GDM1 (cell line): Measurements from ENCODE around the gene H6PD.
A peak's percentile ranks its signal among the peaks of the same experiment; 100 is the strongest.

Source experiments
- DNase-seq: peaks from one replicate; lab custom pipeline; 2025; lab: John Stamatoyannopoulos, UW

The H6PD gene

DNA sequence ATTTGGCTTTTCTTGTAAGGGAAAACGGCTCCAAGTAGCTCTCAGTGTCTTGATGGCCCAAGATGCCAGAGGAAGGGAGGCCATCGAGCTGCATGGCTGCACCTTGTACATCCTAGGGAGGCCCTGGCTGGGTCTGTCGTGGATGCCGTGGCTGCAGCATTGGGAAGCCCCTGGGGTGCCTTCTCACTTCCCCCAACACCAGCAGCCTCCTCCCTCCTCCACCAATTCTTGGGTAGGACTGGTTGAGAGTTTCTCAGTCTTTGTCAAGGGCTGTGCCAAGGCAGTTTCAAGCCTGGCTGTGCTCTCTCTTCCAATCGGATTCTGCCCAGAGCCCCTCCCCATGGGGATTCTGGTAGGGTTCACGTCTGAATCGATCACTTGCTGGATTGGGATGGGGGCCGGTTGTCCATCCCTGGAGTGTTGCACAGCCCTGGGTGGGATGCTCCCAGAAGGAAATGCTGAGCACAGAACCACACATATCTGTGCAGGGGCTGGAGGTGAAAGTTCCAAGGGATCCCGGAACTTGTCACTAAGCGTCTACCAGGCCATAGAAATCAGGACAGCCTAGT, 44.1 kb downstream of the H6PD start:
- no peak for DNase-seq

DNA sequence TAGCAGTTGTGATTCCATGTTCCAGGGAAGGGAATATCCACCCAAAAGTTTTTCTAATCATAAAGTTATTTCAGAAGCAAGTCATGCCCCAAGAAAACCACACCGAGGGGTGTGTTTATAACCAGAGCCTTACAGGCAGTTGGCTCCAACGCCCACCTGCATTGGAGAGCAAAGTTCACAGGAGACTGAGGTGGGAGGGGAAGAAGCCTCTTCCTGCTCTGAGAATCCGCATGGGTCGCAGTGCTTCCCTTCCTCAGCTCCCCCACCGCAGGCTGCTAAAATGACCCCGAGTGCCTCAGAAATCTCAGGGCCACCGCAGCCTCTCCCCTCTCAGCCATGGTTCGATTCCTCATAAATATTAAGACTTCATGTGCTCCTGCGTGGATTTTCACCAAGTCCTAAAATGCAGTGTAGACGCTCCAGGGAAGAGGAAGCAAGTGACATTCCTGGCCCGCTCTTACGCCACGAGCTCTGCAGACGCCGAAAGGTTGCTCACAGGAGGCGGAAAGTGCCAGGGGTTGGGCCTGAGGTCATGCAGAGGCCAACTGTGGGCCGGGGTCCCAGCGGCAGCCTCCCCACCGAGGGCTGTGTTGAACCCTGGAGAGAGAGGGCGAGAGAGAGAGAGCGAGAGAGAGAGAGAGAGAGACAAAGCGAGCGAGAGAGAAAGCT, 44.7 kb downstream of the H6PD start:
- no peak for DNase-seq

DNA sequence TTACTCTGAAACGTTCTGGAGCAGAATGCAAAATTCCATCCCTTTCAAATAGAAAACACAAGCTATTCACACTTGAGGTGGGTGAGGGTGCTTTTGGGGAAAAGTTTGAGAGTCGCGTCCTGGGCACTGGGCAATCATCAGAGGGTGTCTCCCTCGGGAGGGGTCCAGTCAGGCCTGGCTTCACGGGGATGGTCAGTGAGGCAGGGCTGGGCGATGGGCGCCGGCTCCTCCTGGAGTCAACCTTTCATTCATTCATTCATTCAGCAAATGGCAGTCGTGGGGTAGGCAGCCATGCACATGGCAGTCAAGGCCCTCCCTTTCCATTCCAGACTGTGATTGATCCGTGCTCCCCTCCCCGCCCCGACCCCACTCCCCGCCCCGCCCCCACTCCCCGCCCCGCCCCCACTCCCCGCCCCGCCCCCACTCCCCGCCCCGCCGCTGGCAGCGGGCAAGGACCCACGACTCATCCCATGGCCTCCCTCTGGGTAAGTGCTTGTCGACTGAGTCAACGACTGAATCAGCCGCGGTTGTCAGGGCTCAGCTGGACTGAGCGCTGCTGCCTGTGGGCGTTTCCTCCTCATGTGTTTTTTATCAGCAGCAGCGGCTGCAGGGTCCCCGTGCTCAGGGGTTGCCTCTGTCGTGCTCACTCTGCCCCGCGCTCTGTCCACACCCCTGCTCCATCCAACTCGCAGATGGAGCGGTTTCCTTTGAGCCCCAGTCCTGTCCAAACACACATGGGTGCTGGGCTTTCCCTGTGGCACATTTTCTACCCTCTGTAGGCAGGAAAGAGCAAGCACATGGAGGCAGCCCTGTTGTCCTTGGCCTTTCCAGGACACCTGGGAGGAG, 45.7 kb downstream of the H6PD start:
- no peak for DNase-seq

DNA sequence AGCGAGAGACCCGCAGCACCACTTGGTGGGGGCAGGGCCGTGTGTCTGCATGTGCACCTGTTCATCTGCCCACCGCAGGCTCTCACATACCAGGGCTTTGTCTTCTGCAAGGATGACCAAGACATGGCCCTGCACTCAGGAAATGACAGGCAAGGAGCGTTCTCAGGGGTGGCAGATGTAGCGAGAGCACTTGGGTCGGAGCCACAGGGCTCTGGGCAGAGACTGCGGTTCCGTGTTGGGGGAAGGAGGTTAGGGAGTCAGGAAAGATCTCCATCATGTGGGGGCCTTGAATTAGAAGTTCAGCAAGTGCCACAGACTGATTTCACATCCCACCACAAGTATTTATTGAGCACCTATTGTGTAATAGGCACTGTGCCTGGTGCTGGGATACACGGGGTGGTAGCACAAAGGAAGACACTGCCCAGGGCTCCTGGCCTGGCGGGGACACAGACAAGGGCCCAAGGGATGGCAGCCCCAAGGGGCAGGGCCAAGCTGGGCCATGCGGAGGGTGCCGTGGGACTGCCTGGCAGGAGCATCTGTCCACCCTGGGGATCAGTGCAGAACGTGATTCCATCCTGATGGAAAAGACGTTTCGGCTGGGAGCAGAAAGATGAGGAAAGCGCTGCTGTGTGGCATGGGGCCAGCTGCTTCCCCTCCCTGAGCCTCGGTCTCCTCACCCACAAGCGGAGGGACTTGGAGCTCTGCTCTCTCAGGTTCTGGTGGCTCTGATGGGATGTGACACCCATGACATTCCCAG, 46.7 kb downstream of the H6PD start:
- DNase-seq: no peak

DNA sequence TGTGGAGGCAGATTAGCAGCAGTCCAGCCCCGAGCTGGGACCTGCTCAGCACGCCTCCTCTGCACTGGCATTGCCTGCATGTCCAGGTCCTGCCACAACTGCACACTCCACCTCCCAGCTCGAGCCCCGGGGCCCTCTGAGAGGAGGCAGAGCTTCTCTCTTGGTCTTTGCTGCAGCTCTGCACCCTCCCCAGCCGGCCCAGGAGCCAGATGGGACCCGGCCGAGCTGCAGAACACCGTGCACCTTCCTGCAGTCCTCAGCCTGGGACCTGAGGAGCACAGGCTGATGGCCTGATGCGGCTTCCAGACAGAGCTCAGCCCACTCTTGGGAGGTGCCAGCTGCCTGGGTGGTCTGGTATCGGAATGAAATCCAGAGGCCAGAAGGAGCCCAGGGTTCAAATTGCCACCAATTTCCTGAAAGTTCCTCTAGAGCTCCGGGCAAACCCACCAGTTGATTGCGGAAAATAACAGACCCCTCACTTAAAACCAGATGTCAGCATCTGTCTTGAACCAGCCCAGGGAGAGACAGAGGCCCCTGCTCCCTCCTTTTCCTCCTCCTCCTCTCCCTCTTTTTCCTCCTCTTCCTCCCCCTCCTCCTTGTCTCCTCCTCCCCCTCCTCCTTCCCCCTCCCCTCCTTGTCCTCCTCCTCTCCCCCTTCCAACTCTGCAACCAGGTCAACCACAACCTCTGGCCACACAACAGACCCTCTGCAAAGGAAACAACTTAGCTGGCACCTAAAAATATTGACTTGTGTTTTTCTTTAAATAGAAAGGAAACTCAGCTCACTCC, 47.5 kb downstream of the H6PD start:
- no peak for DNase-seq

DNA sequence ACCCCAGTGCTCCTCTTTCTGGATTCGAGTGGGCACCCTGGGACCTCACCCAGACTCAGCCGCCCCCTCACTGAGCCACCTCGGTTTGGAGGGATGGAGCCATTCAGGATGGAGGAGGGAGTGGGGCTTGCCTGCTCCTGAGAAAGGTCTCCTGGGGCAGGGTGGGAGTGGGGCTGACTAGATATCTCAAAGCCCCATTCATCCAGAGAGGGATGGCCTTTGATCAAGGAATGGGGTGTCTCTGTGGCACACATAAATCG, 48.1 kb downstream of the H6PD start:
- no peak for DNase-seq

DNA sequence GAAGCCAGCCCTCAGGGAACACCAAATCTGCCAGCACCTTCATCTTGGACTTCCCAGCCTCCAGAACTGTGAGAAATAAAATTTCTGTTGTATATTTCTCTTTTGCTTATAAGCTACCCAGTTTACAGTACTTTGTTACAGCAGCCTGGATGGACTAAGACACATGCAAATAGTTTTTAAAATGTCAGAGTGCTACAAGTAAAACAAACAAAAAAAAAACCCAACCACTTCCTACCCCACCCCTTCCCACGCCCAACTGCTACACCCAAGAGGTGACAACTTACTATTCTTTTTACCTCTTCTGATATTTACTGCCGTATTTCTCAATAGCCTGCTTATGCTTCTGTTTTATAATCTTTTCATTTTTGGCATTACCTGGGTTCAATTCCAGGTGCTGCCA, 49.5 kb downstream of the H6PD start:
- no peak for DNase-seq

DNA sequence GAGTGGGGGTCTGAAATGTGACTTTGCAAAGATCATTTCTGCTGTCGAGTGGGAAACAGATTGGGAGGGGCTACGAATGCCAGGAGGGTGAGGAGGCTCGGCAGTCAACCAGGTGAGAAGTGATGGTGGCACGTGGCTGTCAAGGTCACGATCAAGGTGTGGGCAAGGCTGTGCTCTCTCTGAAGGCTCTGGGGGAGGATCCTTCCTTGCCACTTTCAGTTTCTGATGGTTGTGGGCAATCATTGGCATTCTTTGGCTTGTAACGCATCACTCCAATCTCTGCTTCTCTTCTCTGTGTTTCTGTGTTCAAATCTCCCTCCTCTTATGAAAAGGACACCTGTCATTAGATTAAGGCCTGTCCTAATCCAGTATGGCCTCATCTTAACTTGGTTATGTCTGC, 52.0 kb downstream of the H6PD start:
- no peak for DNase-seq

DNA sequence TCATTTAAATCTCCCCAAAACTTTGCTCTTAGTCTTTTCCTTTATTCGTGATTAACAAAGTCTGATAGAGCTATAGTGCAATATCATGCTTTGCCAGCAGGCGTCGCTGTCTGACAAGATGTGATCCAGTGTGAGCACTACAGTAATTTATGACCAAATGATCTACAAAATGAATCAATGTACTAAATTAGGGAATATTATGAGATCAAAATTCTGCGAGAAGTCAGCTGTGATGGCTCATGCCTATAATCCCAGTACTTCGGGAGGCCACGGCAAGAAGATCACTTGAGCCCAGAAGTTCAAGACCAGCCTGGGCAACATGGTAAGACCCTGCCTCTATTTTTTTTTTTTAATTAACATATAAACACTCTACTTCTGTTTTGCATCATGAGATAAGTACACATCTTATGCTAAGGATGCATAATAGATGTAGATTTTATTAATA, 54.5 kb downstream of the H6PD start:
- peak; percentile 36 for DNase-seq

DNA sequence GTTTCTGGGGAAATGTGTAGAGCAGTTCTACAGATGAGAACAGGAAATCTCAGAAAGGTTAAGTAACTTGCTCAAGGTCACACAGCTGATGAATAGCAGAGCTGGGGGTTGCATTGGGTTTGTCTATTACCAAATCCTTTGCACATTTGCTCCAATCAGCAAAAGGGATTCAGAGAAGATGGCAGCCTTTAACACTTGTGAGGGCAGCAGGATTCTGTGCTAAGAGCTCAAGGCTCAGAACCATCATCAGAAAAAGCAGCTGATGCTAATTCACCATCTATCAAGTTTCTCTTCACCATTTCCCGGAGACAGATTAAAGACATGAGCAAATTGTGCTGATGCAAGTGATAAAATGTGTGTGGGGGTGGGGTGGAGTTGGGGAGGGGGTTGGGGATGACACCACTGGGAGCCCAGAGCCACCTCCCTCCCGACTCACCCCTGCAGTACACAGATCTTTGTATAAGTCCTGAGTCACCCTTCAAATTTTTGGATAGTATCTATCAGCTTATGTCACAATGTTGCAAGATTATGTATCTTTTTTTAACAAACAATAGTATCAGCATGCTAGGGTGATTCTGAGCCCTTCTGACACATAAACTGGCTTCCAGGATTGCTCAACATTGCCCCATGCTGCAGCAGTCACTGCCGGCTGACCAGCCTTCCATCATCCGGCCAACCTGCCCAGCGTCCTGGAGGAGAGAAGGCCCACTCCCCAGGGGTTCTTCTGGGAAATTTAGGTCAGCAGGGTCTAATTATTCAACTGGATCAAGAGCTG, 55.3 kb downstream of the H6PD start:
- no peak for DNase-seq

DNA sequence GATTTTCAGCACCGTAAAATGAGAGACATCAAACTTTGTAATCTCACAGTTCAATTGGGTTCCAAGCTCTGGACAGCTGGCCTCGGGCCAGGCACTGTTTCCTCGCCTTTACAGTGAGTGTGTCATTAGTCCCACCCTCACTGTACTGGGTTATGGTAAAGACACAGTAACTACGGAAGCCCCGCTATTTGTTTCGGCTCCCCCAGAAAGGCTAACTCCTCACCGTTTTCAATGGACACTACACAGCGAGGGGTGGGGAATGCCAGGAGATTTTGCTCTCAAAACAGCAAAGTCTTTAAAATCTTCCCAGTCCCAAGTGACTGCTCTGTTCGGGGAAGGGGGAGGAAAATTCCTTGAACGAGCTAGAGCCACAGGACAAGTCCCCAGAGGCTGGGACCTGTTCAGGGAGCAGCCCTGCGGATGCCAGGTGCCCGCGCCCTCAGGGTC, 57.4 kb downstream of the H6PD start:
- DNase-seq: no peak

DNA sequence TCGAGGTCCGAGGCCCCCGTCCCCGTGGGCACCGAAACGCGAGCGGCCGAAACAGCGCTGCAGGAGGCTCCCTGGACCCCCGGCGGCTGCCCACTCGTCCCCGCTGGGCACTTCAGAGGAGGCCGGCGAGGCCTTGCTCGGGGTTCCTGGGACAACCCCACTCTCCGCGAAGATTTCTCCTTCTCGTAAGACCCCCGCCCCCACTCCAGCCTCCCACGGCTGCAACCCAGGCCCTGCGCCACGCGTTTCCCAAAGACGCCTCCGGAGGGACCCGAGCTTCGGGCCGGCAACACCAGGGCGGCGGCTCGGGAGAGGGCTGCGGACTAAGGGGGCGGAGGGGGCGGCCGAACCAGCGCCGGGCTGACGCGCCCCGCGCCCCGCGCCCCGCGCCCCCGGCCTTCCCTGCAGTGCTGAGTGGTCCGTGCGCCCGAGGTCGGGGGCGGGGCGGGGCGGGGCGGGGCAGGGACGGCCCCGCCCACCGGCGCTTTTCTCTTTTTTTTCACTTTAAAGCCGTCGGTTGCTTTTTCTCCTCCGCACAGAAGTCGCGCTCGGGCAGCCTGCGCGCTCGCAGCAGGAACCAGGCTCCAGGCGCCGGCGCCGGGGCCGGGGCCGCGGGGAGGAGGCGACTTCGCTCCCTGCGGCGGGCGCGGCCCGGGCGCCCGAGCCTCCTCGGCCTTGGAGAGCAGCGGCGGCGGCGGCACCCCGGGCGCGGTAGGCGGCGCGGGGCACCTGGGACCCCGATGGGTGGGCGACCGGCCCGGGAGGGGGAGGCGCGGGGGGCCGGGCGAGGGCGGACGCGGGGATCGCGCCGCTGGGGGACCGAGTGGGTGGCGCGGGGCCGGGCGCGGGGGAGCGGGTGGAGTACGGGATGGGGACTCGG, 58.0 kb downstream of the H6PD start, which contains the start of gene SPSB1:
Gene SPSB1, plus strand, starts transcription at position 534 of the 880 bp plus-strand sequence. CDS start 62,998 bp downstream, outside the sequence.
- peak; percentile 56 for DNase-seq

DNA sequence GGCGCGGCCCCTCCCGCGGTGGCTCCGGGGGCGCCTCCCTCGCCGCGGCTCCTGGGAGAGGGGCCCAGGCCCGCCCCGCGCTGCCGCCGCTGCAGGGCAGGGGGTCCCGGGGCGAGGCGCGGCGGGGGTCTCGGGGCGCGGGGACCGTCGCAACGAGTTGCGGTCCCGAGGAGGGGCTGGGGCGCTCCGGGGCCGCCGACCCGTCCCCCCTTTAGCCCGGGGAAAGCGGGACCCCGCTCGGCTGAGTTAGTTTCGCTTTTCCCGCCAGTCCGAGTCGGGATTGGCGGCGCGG, 58.6 kb downstream of the H6PD start:
- no peak for DNase-seq

DNA sequence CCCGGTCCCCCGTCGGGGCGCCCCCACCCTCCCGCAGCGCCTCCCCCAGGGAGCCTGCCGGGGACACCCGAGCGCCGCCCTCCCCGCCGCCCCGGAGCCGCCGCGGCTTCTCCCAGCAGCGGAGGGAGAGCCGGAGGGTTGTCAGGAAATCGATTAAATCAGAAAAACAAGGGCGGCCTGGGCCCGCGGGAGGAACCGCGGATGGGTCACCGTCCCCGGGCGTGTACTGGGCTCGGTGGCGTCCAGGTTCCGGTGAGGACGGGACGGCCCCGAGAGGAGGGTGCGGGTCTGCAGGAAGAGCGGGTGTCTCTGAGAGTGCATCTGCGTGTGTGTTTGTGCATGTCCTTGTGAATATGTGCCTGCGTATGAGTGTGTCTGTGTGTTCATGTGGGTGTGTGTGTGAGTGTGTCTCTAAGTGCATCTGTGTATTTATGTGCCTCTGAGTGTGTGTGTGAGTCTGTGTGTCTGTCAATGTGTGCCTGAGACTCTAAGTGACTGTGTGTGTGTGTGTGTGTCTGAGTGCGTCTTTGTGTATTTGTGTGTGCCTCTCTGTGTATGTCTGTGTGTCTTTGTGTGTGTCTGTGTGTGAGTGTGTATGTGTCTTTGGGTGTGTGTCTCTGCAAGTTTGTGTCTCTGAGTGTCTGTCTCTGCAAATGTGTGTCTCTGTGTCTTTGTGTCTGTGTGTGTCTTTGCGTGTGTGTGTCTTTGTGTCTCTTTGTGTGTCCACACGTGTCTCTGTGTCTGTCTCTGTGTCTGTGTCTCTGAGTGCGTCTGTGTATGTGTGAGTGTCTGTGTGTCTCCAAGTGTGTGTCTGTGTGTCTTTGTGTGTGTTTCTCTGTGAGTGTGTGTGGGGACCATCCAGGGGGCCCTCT, 59.2 kb downstream of the H6PD start:
- DNase-seq: no peak

DNA sequence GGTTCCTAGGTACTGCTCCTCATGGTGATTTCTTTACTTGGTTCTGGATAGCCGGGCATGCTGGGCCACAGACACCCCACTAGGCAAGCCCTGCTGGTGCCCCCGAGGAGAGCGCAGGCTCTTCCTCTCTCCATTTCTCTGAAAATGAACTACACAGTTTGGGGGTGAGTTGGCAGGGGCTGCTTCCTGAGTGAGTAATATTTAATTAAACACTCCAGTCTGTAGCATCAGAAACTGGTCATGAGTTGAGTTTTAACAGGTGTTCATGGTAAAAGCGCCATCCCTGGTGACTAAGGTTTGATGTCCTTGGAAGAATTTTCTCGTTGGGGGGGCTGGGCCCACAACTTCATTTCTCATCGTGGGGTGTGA, 59.8 kb downstream of the H6PD start:
- DNase-seq: no peak

DNA sequence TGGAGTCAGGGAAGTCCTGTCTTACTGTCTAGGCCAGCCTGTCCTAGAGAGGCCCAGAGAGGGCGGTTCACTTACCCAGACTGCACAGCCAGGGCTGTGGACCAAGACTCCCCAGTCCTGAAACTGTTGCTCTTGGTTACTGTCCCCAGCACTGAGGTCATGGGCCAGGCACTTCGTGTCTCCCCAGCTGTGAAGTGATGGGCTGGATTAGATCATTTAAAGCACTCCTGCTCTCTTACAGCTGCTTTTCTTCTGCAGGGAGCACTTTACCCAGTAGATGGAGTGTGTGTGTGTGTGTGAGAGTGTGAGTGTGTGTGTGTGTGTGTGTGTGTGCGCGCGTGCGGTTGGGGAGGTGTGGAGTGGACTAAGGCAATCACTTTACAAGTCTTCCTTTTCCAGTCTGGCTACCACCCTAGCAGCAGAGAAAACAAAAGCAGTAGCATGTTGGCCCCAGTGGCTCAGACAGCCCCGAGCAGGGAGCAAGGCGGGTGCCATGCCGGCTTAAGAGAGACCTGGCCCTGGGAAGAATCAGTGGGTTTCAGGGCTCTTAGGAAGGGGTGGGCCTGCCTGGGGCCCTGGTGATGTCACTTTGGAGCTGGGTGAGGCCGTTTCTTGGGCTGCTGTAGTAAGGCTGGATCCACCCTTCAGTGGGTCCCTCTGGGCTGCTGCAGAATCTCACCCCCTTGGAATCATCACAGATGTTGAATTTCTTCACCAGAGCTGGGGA, 60.5 kb downstream of the H6PD start:
- DNase-seq: no peak

DNA sequence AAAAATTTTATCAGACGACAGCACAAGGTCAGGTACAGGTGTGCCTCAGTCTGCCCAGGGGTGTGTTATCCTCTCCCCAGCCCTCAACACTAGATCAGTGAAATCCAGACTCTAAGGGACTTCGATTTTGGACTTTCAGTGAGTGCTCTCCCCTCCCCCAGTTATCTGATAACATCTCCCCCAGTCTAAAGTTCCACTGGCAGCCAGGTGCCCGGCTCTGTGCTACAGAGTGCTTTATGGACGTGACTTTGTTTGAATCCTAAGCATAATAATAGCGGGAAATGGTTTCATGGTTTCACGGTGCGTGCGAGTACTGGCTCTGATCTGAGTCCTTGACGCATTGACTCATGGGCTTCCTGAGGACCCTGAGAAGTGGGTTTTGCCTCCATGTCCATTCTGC, 61.3 kb downstream of the H6PD start:
- DNase-seq: no peak

DNA sequence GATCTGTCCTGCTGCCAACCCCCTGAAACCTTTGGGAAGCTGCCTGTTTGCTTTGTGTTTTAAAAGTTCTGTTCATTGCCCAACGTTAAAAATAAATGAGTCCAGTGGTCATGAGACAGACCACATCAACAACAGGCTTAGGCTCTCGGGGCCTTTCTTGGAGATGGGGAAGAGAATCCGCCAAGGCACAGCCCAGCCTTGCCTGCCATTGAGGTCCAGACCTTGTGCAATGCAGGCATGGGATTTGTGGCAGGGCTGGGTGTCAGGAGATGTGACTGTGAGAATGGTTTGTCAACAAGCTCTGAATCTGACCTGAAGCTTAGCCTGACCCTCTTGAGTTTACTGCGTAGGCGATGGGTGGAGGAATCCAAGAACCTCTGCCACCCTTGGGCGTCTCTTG, 62.3 kb downstream of the H6PD start:
- DNase-seq: no peak

DNA sequence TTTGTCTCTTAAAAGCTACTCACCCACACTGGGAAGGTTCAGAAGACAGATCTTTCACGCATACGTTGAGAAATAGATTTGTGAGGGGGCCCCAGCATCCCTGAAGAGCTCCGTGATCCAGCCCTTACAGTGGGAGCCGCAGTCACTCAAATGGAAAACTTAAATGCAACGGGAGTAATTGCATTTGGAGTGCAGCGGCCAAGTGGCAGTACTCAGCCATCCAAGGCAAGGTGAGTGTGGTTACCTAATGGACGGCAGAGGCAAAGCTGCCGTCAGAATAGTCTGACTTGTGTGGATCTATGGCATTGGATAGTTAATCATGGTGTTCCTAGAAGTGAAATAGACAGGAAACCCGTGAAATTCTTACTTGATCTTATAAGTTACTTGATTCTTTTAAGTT, 63.3 kb downstream of the H6PD start:
- no peak for DNase-seq
